Peyer's patch (tissue), 4 donors: ENCODE results near the gene PSMD1. TPM values are rescaled to one million over a fixed set of nuclear protein-coding genes. Genes with fewer than 3 reads are reported as not detected.
"Not testable (repeated sequence)": the region's sequence is repeated elsewhere in the genome, so short reads cannot be mapped to it uniquely, and the experiment has no call there.

Experiments
- DNase-seq, 3 donors: peaks; one replicate each; pipeline ENCODE4 v3.0.0-alpha.2; 2017 to 2019
- H3K27ac ChIP-seq, 4 donors: fragments of 200-600 bp; sonication (generic); one replicate each; pipeline ENCODE4 v1.5.1; 2016 to 2019
- H3K27me3 ChIP-seq, 2 donors: fragments of 200-600 bp; sonication (generic); one replicate each; pipeline ENCODE4 v1.5.1; 2019
- H3K36me3 ChIP-seq, 3 donors: fragments of 200-600 bp; sonication (generic); one replicate each; pipeline ENCODE4 v1.5.1; 2016 to 2019
- H3K4me1 ChIP-seq, 4 donors: fragments of 200-600 bp; sonication (generic); one replicate each; pipeline ENCODE4 v1.5.1; 2016 to 2019
- H3K4me3 ChIP-seq, 4 donors: fragments of 200-600 bp; sonication (generic); 1 replicate in 3 of 4; 2 replicates in 1 of 4; pipeline ENCODE4 v1.5.1; 2016 to 2019; ENCODE audit warnings: mild to moderate bottlenecking in 1 of 4
- H3K9me3 ChIP-seq, 4 donors: fragments of 200-600 bp; sonication (generic); one replicate each; pipeline ENCODE4 v1.5.1; 2016 to 2019; ENCODE audit warnings: mild to moderate bottlenecking in 1 of 4
- POLR2A ChIP-seq, 2 donors: fragments of 450-650 bp; IDR thresholded peaks; one replicate each; pipeline ENCODE4 v1.5.1; 2017; ENCODE audit warnings: antibody characterized with exemption in 2 of 2, mild to moderate bottlenecking in 2 of 2, moderate library complexity in 2 of 2
- total RNA-seq, 4 donors: library from RNA; depleted of rRNA; stranded (reverse); fragments of >200 nt; gene quantifications; one replicate each; pipeline ENCODE4 v1.1.0, GENCODE V29; 2016
- TF ChIP-seq, protein P1 (sequence below), 6 experiments: fragments of 450-650 bp in 4 of 6; fragments of 200-600 bp in 2 of 6; sonication (generic) in 1 of 6; IDR thresholded peaks; one replicate each; pipeline ENCODE4 v1.5.1; 2017 to 2019; ENCODE audit warnings: antibody characterized with exemption in 6 of 6, mild to moderate bottlenecking in 3 of 6, moderate library complexity in 1 of 6

Gene PSMD1
- total RNA-seq, 4 donors from 2014 or later: 89.1 to 116 (median 111) TPM

DNA sequence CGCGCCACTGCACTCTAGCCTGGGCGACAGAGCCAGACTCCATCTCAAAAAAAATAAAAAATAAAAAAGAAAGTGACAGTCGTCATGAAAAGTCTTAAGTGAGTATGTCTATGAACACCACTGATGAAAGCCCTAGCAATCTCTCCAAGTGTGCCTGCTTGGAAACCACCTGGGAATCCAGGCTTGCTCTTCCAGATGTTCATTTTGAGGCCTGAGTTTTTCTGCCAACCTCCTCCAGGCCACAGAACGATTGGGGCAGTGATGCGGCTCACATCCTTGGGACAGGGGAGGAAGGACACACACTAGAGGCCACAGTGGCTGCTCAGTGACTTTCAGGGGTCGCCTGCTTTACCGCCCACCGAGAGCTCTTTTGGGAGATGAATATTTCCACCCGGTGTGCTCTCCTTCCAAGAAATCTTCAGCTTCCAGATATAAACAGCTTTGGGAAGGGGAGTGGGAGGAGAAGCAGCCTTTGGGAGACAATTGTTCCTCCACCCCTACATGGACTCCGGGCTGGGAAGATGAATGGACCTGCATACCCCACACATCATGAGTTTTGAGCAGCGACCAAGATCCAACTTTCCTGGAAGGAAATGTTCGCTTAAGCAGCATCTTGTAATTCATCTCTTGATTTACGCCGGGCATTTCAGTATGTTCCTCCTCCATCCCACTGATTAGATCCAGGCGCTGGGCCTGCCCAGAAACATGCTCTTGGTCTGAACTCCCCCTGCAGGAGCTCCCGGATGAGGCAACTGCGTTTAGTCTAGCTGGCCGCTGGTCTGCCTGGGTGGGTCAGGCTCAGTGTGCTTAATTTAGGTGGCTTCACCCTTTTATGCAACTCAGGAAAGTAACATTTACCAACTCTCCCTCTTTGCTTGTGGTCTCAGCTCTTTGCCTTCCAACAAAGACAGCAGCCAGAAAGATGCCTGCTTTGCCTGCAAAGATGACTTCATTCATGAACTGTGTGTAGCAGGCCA, 135.5 kb downstream of the PSMD1 start:
- TF ChIP-seq, protein P1, sequence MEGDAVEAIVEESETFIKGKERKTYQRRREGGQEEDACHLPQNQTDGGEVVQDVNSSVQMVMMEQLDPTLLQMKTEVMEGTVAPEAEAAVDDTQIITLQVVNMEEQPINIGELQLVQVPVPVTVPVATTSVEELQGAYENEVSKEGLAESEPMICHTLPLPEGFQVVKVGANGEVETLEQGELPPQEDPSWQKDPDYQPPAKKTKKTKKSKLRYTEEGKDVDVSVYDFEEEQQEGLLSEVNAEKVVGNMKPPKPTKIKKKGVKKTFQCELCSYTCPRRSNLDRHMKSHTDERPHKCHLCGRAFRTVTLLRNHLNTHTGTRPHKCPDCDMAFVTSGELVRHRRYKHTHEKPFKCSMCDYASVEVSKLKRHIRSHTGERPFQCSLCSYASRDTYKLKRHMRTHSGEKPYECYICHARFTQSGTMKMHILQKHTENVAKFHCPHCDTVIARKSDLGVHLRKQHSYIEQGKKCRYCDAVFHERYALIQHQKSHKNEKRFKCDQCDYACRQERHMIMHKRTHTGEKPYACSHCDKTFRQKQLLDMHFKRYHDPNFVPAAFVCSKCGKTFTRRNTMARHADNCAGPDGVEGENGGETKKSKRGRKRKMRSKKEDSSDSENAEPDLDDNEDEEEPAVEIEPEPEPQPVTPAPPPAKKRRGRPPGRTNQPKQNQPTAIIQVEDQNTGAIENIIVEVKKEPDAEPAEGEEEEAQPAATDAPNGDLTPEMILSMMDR (IDR thresholded peaks at IDR 0.05): peak in 4 of 6 experiments; percentile 27 to 50 (median 45)
- TF ChIP-seq POLR2A (IDR thresholded peaks at IDR 0.05): no peak
- H3K27ac ChIP-seq: peak overlapping the region in 3 of 4 donors; percentile 51 to 88 (median 65)
- H3K4me1 ChIP-seq: no peaks in the 10 kb centered on the region
- H3K9me3 ChIP-seq: no peaks in the 10 kb centered on the region
- peak in 1 of 3 donors; percentile 75 for DNase-seq
- H3K27me3 ChIP-seq: no peaks in the 10 kb centered on the region
- H3K36me3 ChIP-seq: no peaks in the 10 kb centered on the region
- no peak overlapping the region for H3K4me3 ChIP-seq

DNA sequence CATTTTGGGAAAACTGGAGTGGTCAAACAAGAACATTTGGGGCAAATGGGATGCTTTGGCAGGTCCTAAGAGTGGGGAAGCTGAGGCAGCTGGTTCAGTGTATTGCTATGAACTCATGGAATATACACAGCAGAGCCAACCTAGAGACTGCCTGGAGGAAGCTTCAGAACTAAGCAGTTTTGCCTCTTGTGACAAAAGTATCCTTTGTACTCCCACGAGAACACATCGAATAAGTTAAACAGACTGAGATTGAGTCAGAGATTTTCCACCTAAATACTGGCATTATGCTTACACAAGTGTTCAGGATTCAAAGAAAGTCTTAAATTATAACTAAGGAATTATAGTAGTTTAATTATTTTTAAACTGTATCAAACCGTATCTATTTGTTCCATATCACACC, 136.5 kb downstream of the PSMD1 start:
- peaks cover 0 to 5% (median 0%) of the 10 kb centered on the region in 4 donors for H3K4me1 ChIP-seq
- TF ChIP-seq POLR2A (IDR thresholded peaks at IDR 0.05): no peak
- TF ChIP-seq, protein P1 (IDR thresholded peaks at IDR 0.05): no peak
- H3K4me3 ChIP-seq: no peak overlapping the region
- H3K27me3 ChIP-seq: no peaks in the 10 kb centered on the region
- H3K9me3 ChIP-seq: no peaks in the 10 kb centered on the region
- H3K36me3 ChIP-seq: no peaks in the 10 kb centered on the region
- no peak for DNase-seq
- peak overlapping the region in 1 of 4 donors; percentile 88 for H3K27ac ChIP-seq

DNA sequence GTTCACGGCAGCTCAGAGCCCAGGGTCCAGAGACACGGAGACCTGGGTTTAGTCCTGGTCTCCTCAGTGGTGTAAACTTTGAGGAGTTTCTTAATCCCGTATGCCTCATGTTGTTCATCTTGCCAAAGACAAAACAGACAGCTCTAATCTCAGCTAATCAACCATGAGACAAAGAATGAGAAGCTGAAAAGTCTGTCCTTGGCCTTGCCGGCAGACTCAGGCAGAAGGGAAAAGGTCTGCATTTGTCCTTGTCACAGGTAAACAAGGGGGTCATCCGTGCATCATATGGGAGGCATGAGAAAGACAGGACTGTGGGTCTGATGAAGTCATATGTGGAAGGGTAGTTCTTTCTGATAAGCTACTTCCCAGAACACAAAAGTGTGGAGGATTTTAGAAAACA, 139.9 kb downstream of the PSMD1 start:
- H3K9me3 ChIP-seq: no peaks in the 10 kb centered on the region
- no peak for DNase-seq
- no peaks in the 10 kb centered on the region for H3K36me3 ChIP-seq
- H3K27ac ChIP-seq: no peak overlapping the region
- H3K4me1 ChIP-seq: peaks cover 0 to 9% (median 0%) of the 10 kb centered on the region in 4 donors
- H3K27me3 ChIP-seq: no peaks in the 10 kb centered on the region
- H3K4me3 ChIP-seq: no peak overlapping the region
- TF ChIP-seq POLR2A (IDR thresholded peaks at IDR 0.05): no peak
- TF ChIP-seq, protein P1 (IDR thresholded peaks at IDR 0.05): no peak

GRCh38 chr2:231197196-231197595, 140.5 kb downstream of the PSMD1 start:
- not testable (repeated sequence) for H3K27ac ChIP-seq, H3K4me3 ChIP-seq, DNase-seq, H3K27me3 ChIP-seq, H3K36me3 ChIP-seq, H3K9me3 ChIP-seq, H3K4me1 ChIP-seq

DNA sequence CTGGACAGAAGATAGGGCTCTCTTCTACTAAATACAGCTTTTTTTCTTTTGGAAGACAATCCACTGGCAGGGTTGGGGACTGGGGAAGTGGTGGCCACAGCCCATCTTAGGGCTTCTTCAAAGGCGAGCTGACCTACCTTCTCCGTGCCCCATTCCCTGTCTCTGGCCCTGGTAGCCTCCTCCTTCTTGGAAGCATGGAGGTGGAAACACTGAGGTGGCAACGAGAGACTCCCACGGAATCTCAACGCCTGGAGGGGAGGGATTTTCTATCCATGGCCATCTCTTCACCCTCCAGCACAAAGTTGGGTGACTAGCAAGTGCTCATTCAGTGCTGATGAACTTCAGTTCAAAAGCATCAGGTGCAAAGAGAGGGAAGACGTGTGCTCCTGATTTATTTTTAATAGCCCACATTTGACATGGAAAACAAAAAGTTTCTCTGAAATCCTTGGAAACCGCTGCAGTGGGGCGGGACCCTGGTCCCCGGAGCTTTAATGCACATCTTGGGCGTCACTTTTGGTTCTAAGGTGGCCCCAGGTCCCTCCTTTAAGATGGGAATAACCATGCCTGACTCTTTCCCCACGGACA, 141.1 kb downstream of the PSMD1 start:
- no peaks in the 10 kb centered on the region for H3K9me3 ChIP-seq
- no peak for TF ChIP-seq POLR2A (IDR thresholded peaks at IDR 0.05)
- H3K27ac ChIP-seq: peak overlapping the region in 3 of 4 donors; percentile 32 to 77 (median 70)
- peaks cover 0 to 9% (median 0%) of the 10 kb centered on the region in 4 donors for H3K4me1 ChIP-seq
- no peak for DNase-seq
- H3K36me3 ChIP-seq: no peaks in the 10 kb centered on the region
- no peaks in the 10 kb centered on the region for H3K27me3 ChIP-seq
- peak overlapping the region; percentile 76 to 93 (median 86) for H3K4me3 ChIP-seq

GRCh38 chr2:231198291-231199173, 141.9 kb downstream of the PSMD1 start, which contains the start of gene ARMC9:
TSS of gene ARMC9 (plus strand) at chr2:231198631. CDS start at chr2:231206239, 7,608 bp downstream.
- Histone ChIP-seq H3K4me3 (peak within 1 kb of the TSS; percentile 76 to 93 (median 86)), H3K4me1 (peaks cover 0 to 9% (median 0%) of the 10 kb centered on the region in 4 donors), H3K36me3 (no peaks in the 10 kb centered on the region), H3K27me3 (no peaks in the 10 kb centered on the region), H3K9me3 (no peaks in the 10 kb centered on the region), H3K27ac (peak within 1 kb of the TSS; percentile 30 to 77 (median 51))
- peak; percentile 72 to 87 (median 86) for DNase-seq
- no peak for TF ChIP-seq POLR2A (IDR thresholded peaks at IDR 0.05)
- TF ChIP-seq, protein P1 (IDR thresholded peaks at IDR 0.05): no peak
